Suprapubic skin (tissue), 4 donors: ENCODE measurements around the gene HIVEP3. TPM values are rescaled to one million over a fixed set of nuclear protein-coding genes. Genes with fewer than 3 reads are reported as not detected.

Experiments
- DNase-seq, 2 donors: peaks; one replicate each; pipeline ENCODE4 v3.0.0-alpha.2; 2019; ENCODE audit warnings: low spot score in 2 of 2
- H3K27ac ChIP-seq: fragments of 200-600 bp; sonication (generic); one replicate; pipeline ENCODE4 v1.5.1; 2019
- H3K27me3 ChIP-seq: fragments of 200-600 bp; sonication (generic); one replicate; pipeline ENCODE4 v1.5.1; 2019
- H3K36me3 ChIP-seq: fragments of 200-600 bp; sonication (generic); one replicate; pipeline ENCODE4 v1.5.1; 2019
- H3K4me1 ChIP-seq: fragments of 200-600 bp; sonication (generic); one replicate; pipeline ENCODE4 v1.5.1; 2019
- H3K4me3 ChIP-seq: fragments of 200-600 bp; sonication (generic); one replicate; pipeline ENCODE4 v1.5.1; 2019; ENCODE audit warnings: mild to moderate bottlenecking
- H3K9me3 ChIP-seq: fragments of 200-600 bp; sonication (generic); one replicate; pipeline ENCODE4 v1.5.1; 2019
- EP300 ChIP-seq: sonication (generic); formaldehyde crosslinking; IDR thresholded peaks from one replicate; pipeline ENCODE4 v1.6.1; 2017; ENCODE audit warnings: antibody characterized with exemption
- POLR2A ChIP-seq, 2 donors: fragments of 450-650 bp; IDR thresholded peaks; one replicate each; pipeline ENCODE4 v1.6.1; 2017; ENCODE audit warnings: antibody characterized with exemption in 2 of 2, mild to moderate bottlenecking in 2 of 2, moderate library complexity in 2 of 2
- POLR2AphosphoS5 ChIP-seq, 3 donors: sonication (generic); formaldehyde crosslinking; IDR thresholded peaks; one replicate each; pipeline ENCODE4 v1.6.1; 2017; ENCODE audit warnings: antibody characterized with exemption in 3 of 3
- WGBS: methylation state at CpG from one replicate; pipeline ENCODE4 v1.1.5; 2018; 5-methylcytosine and 5-hydroxymethylcytosine counted together
- total RNA-seq, 4 donors: library from RNA; depleted of rRNA; stranded (reverse); fragments of >200 nt; gene quantifications; one replicate each; pipeline ENCODE4 v1.1.0, GENCODE V29; 2016
- TF ChIP-seq, protein P1 (sequence below), 2 donors: fragments of 200-600 bp in 1 of 2; fragments of 450-650 bp in 1 of 2; sonication (generic) in 1 of 2; IDR thresholded peaks; one replicate each; pipeline ENCODE4 v1.5.1; 2016 to 2019; ENCODE audit warnings: antibody characterized with exemption in 2 of 2, mild to moderate bottlenecking in 1 of 2, moderate library complexity in 1 of 2

The HIVEP3 gene
- total RNA-seq, 4 donors from 2014 or later = 11.3 to 23.9 (median 18.3) TPM

DNA sequence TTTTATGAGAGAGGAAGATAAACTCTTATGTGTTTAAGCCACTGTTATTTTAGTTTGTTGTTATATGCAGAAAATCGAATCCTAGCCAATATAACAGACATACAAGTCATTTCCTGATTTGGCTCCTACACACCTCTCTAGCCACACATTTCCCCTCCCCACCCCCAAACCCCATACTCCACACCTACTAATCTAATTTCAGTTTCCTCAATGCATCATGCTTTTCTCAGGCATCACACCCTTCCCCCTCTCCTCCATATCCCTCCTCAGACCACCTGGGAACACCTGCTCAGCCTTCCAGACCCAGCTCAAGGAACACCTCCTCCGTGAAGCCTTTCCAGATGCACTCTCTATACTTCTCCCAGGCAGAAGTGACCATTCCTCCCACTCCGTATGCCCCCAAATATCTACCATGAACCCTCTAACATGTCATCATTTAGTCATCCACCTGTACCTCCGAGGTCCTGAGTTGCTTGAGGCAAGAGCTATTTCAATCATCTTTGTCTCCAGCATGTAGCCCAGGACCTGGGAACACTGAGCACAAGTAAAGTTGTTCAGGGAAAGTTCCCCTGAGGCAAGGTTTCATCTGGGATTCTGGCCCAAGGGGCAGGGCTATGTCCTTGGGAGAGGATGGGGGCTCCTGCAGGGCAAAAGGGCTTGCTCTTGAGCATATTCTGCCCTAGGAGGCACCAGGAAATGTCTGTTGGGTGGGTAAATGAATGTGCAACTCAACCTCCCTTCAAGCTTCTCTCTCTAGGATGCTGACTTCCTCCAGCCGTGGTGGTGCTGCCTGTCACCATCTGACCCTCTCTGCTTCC lies 126.8 kb downstream of the HIVEP3 start:
- TF ChIP-seq, protein P1, sequence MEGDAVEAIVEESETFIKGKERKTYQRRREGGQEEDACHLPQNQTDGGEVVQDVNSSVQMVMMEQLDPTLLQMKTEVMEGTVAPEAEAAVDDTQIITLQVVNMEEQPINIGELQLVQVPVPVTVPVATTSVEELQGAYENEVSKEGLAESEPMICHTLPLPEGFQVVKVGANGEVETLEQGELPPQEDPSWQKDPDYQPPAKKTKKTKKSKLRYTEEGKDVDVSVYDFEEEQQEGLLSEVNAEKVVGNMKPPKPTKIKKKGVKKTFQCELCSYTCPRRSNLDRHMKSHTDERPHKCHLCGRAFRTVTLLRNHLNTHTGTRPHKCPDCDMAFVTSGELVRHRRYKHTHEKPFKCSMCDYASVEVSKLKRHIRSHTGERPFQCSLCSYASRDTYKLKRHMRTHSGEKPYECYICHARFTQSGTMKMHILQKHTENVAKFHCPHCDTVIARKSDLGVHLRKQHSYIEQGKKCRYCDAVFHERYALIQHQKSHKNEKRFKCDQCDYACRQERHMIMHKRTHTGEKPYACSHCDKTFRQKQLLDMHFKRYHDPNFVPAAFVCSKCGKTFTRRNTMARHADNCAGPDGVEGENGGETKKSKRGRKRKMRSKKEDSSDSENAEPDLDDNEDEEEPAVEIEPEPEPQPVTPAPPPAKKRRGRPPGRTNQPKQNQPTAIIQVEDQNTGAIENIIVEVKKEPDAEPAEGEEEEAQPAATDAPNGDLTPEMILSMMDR (IDR thresholded peaks at IDR 0.05) = no peak
- TF ChIP-seq POLR2AphosphoS5 (IDR thresholded peaks at IDR 0.05) = no peak
- no peak for TF ChIP-seq POLR2A (IDR thresholded peaks at IDR 0.05)
- no peak for TF ChIP-seq EP300
- peaks cover 7% of the 10 kb centered on the region for H3K4me1 ChIP-seq
- H3K27me3 ChIP-seq = no peaks in the 10 kb centered on the region
- WGBS = 81% methylated on average over 5 of the region's 5 CpGs
- H3K4me3 ChIP-seq = no peak overlapping the region
- no peak for DNase-seq
- no peaks in the 10 kb centered on the region for H3K9me3 ChIP-seq
- H3K27ac ChIP-seq = no peak overlapping the region
- no peaks in the 10 kb centered on the region for H3K36me3 ChIP-seq

DNA sequence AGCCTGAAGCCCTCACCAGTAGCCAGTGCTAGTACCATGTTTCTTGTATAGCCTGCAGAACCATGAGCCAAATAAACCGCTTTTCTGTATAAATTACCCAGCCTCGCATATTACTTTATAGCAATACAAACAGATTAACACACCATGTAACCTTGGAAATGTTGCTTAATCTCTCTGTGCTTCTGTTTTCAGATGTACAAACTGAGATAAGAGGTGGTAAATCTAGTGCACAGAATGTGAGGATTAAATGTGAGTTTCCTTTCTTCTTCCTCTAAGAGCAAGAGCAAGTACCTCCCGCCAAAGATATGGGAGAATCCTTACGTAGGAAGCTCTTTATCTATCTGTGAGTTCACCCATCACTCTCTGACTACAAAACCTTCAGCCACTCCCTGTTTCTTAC lies 128.4 kb downstream of the HIVEP3 start:
- no peak overlapping the region for H3K27ac ChIP-seq
- H3K27me3 ChIP-seq = no peaks in the 10 kb centered on the region
- H3K36me3 ChIP-seq = no peaks in the 10 kb centered on the region
- 76% methylated on average over 4 of the region's 4 CpGs for WGBS
- no peak overlapping the region for H3K4me3 ChIP-seq
- H3K4me1 ChIP-seq = peaks cover 7% of the 10 kb centered on the region
- no peak for TF ChIP-seq EP300
- no peak for TF ChIP-seq POLR2A (IDR thresholded peaks at IDR 0.05)
- no peak for TF ChIP-seq POLR2AphosphoS5 (IDR thresholded peaks at IDR 0.05)
- TF ChIP-seq, protein P1 (IDR thresholded peaks at IDR 0.05) = no peak
- DNase-seq = no peak
- no peaks in the 10 kb centered on the region for H3K9me3 ChIP-seq

DNA sequence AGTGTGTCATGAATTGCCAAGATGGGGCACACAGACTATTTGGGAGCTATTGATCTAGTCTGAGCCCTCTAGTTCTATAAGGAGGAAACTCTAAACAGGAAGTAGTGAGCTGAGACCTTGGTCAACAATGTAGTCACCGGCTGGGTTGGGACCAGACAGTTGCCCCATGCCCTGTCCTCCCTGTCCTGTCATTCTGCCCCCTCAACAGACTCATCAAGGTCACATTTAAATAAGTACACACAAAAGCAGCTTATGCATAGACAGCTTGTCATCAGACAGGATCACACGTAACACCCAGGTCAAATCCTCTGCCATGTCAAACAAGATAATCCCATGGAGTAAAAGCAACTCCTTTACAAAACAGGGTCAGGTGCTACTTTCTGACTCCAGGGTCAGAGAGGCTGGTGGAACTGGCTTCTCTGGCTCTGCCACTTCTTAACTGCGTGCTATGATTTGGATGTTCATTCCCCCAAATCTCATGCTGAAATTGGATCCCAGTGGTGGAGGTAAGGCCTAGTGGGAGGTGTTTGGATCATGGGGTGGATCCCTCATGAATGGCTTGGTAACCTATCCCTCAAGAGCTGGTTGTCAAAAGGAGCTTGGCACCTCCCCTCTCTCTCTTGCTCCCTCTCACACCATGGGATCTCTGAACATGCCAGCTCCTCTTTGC lies 128.9 kb downstream of the HIVEP3 start:
- WGBS = 71% methylated on average over 3 of the region's 3 CpGs
- peaks cover 8% of the 10 kb centered on the region for H3K4me1 ChIP-seq
- no peaks in the 10 kb centered on the region for H3K36me3 ChIP-seq
- H3K4me3 ChIP-seq = no peak overlapping the region
- no peak overlapping the region for H3K27ac ChIP-seq
- peak in 1 of 2 donors; percentile 8 for DNase-seq
- no peaks in the 10 kb centered on the region for H3K9me3 ChIP-seq
- TF ChIP-seq POLR2AphosphoS5 (IDR thresholded peaks at IDR 0.05) (no peak), EP300 (no peak), POLR2A (IDR thresholded peaks at IDR 0.05) (no peak)
- TF ChIP-seq, protein P1 (IDR thresholded peaks at IDR 0.05) = no peak
- H3K27me3 ChIP-seq = no peaks in the 10 kb centered on the region

DNA sequence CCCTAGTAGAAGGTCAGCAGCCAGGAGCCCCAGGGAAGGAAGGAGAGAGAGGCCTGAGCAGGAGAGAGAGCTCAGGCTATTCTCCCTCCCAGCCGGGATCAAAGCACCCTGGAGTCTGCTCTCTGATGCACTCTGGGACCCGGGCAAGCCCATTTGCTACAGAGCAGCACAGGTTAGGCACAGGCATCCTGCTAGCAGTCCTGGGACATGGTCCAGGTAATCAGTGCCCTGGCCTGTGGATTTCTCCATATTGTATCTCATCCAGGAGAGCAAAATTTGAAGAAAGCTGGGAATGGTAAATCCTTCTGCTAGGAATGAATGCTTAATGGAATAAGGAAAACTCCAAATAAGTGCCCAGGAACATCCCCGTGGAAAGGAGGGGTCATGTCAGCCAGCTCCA lies 130.3 kb downstream of the HIVEP3 start:
- Histone ChIP-seq H3K36me3 (no peaks in the 10 kb centered on the region), H3K4me3 (no peak overlapping the region), H3K27me3 (no peaks in the 10 kb centered on the region), H3K27ac (no peak overlapping the region), H3K9me3 (no peaks in the 10 kb centered on the region), H3K4me1 (peaks cover 21% of the 10 kb centered on the region)
- peak in 1 of 2 donors; percentile 4 for DNase-seq
- TF ChIP-seq POLR2AphosphoS5 (IDR thresholded peaks at IDR 0.05) = no peak
- TF ChIP-seq EP300 = no peak
- TF ChIP-seq, protein P1 (IDR thresholded peaks at IDR 0.05) = no peak
- no peak for TF ChIP-seq POLR2A (IDR thresholded peaks at IDR 0.05)
- WGBS = 79% methylated on average over 2 of the region's 3 CpGs
